ENCODE measurements around the gene ATG16L2.

- TF ChIP-seq POLR2A (IDR thresholded peaks at IDR 0.05; ENCODE audit: low read length) (no peak), GATA1 (IDR thresholded peaks at IDR 0.05; ENCODE audit: low read depth, low read length) (no peak)
Observed at GRCh38 chr11:72851726-72852125, 37.5 kb downstream of the ATG16L2 start.

Data from erythroblast (primary cell).